GM21576 (cell line): ENCODE measurements around the gene NEK1.
A peak's percentile ranks its signal among the peaks of the same experiment; 100 is the strongest.
"Not testable (repeated sequence)": the region's sequence is repeated elsewhere in the genome, so short reads cannot be mapped to it uniquely, and the experiment has no call there.

ENCODE experiments used
- ATAC-seq: cut with Tn5 transposase; IDR thresholded peaks from one replicate; pipeline ENCODE4 v1.9.1; 2021; ENCODE audit warnings: mild to moderate bottlenecking, moderate library complexity; ENCODE audit not compliant: unreplicated experiment

NEK1 gene

DNA sequence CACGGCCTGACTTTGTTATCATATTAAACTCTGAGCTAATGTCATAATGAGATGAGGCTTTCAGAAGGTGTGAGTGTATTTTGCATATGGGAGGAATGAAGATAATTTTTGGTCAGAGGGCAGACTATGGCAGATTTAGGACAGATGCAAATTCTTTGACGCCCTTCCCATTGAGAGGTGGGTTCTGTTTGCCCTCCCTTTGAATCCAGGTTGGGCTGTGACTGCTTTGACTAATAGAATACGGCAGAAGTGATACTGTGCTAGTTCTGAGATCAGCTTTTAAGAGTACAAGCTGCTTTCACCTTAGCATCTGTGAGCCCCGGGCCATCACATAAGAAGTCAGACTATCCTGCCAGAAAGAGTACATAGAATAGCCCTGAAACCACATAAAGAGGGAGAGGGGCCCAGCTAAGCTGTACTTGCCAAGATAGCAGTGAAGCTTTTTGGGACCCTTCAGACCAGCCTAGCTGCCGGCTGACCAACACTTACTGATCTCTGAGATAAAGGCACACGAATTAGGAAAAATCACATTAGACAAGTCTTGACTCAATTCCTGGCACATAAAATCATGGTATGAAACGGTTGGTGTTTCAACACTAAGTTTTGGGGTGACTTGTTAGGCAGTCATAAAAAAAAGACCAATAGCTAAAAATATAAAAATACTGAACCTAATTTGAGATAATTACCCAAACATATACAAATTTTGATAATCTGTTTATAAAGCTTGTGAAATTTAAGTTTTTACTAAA, 174.9 kb downstream of the NEK1 start:
- peak; percentile 90 for ATAC-seq

DNA sequence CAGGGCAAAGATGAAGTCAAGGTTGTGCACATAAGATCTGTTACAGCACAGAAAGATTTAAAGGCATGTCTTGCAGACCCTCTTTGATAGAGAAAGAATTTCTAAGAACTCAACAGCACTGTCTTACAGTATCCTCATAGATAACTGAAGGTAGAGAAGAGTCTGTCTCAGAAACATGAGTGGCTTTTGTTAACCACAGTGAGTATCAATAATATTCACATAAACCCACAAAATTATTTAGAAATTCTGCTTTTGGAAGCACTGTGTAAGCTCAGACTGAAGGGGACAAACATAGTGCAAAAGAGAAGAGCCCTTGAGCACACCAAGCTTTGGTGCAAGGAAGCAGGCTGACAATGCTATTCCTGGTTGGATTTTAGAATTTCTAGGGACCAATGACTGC, 175.6 kb downstream of the NEK1 start:
- no peak for ATAC-seq

DNA sequence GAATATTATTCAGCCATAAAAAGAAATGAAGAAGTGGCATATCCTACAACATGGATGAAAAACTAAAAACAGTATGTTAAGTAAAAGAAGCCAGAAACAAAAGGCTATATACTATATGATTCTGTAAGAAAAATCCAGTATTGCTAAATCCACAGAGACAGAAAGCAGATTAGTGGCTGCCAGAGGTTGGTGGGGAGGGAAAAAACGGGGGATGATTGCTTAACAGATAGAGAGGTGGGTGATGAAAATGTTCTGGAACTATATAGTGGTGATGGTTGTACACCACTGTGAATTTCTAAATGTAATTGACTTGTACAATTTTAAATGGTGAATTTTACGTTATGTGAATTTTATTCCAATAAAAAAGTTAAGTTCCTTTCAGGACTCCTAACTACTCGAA, 184.0 kb downstream of the NEK1 start:
- ATAC-seq, result no peak

DNA sequence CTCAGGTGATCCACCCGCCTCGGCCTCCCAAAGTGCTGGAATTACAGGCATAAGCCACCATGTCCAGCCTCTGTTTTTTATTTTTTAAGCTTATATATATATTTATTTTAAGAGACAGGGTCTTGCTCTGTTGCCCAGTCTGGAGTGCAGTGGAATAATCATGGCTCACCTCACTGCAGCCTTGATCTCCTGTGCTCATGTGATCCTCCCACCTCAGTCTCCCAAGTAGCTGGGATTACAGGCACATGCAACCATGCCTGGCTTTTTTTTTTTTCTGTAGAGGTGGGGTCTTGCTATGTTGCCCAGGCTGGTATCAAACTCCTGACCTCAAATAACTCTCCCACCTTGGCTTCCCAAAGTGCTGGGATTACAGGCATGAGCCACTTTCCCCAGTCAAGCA, 184.7 kb downstream of the NEK1 start:
- ATAC-seq, result not testable (repeated sequence)

DNA sequence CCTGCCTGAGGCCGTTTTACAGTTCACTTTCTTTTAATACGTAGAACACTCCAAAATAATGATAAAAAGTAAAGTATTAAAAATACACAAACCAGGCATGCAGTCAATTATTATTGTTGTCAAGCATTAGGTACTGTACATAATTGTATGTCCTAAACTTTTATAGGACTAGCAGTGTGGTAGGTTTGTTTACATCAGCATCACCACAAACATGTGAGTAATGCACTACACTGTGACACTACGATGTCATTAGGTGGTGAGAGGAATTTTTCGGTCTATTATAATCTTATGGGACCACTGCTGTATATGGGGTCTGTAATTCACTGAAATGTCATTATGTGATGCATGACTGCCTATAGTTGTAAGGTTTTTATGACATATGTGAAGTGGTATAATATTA, 192.1 kb downstream of the NEK1 start:
- no peak for ATAC-seq

DNA sequence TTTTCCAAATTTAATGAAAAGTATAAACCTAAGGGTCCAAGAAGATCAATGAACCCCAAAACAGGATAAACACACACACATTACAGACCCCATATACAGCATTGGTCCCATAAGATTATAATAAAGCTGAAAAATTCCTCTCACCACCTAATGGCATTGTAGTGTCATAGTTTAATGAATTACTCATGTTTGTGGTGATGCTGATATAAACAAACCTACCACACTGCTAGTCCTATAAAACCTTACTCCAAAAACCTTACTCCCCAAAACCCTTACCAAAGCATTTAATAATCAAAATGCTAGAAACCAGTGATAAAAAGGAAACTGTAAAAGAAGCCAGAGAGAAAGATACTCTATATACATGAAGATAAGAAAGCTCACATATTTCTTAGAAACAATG, 193.5 kb downstream of the NEK1 start:
- ATAC-seq, result no peak

DNA sequence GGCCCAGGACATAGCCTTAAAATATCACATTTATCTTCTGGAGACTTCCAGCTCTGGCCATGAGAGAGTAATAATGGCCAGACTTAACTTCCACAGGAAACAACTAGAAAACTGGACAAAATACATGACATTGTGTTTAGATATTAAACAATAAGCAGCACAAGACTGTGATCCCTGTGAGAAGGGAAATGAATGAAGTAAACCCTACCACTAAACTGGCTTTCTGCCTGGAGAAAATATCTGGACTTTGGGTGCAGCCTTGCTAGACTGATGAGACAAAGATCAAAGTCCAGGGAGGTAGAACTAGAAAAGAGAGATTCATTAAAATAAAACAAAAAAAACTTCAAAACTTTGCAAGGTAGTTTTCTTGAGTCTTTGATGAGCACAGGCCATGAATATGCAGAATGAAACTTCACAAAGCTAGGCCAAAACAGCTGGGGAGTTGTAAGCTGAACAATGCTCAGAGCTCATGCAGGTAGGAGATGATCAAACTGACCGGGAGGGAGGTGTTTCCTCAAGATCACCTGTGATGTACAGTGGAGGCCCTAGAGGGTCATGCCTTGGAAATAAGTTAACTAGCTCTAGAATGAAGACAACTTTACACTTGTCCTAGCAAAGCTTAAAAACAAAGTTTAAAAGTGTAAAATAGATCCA, 194.6 kb downstream of the NEK1 start:
- no peak for ATAC-seq

DNA sequence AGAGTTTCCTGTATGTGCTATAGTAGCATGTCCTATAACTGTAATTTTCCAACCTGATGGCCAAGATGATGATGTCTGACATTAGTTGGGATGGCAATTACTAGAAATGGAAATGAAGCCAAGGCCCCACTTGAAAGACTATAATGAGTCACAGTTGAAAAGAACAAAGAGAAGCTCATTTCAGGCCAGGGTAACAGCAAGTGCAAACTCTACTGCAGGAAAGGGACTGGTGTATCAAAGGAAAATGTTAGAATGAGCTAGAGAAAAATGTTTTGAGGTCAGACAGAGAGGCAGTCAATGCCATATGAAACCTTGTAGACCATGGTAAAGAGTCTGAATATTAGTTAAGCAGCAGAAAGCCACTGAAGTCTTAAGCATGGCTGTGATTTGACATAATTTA, 195.4 kb downstream of the NEK1 start:
- peak; percentile 43 for ATAC-seq

DNA sequence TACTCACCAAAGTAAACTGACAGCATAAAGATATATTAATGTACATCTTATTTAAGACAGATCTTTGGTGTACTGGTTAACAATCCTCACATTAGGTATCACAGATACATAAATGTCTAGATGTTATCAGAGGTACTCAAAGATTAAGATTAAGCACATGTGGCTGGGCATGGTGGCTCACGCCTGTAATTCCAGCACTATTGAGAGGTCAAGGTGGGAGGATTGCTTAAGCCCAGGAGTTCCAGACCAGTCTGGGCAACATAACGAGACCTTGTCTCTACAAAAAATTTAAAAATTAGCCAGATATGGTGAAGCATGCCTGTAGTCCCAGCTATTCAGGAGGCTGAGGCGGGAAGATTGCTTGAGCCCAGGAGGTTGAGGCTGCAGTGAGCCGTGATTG, 195.9 kb downstream of the NEK1 start:
- ATAC-seq, result no peak

DNA sequence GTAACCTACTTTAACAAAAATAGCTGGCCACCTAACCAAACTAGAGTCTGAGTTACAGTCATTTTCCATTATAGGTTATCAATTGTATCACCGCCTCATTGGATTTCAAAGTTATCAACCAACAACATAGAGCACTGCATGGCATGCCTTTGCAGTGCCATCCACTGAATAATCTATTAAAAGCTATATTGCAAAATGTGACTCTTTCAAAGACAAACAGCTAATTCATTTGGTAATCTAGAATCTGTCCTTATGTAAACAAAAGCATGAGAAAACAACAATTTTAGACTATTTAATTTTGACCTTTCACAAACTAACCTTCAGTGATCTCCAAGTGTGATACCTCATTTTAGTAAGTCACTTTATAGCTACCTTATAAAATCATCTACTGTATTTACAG, 197.5 kb downstream of the NEK1 start:
- no peak for ATAC-seq

DNA sequence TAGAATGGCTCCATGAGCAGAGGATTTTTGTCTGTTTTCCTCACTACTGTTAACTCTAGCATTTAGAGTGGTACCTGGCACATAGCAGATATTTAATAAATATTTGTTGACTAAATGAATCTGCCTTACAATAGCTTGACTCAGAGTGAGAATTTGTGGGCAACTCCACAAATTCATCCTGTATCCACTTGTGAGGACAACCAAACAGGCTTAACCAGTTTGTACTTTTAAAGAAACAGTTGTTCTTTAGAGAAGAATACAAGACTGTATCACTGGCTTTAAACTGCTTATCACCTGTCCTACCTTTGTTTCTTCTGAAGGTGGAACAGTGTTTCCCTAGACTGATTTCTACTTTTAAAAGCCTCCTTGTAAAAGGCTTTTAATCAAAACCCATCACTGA, 200.3 kb downstream of the NEK1 start:
- no peak for ATAC-seq

DNA sequence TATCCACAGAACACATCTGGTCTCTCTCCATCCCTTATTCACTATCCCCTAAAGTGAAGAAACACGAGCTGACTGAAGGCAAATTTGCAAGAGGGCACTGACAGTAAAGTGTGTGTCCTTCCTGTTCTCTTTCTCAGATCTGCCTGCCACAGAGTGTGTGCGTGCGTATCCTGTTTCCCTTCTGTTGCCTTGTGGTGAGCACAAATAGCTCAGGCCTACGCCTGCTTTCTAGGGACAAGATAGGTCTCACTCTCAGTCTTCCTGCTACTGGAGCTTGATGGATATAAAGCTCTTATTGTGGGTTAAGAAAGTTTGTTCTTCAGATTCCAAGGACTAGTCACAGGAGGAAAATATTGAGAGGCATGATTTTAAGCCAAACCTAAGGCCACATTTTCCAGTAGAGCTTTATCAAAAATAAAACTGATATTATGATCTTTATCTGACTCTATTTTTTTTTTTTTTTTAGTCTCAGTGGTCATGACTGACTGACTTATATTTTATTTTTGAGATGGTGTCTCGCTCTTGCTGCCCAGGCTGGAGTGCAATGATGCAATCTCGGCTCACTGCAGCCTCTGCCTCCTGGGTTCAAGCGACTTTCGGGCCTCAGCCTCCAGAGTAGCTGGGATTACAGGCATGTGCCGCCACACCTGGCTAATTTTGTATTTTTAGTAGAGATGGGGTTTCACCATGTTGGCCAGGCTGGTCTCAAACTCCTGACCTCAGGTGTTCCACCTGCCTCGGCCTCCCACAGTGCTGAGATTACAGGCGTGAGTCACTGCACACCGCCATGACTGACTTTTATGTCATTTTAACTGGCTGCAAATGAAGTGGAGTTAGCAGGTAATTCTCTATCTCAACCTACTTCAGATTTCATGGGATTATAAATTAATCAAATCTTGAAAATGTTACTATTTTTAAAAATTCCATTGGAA, 201.3 kb downstream of the NEK1 start:
- ATAC-seq, result peak; percentile 99

DNA sequence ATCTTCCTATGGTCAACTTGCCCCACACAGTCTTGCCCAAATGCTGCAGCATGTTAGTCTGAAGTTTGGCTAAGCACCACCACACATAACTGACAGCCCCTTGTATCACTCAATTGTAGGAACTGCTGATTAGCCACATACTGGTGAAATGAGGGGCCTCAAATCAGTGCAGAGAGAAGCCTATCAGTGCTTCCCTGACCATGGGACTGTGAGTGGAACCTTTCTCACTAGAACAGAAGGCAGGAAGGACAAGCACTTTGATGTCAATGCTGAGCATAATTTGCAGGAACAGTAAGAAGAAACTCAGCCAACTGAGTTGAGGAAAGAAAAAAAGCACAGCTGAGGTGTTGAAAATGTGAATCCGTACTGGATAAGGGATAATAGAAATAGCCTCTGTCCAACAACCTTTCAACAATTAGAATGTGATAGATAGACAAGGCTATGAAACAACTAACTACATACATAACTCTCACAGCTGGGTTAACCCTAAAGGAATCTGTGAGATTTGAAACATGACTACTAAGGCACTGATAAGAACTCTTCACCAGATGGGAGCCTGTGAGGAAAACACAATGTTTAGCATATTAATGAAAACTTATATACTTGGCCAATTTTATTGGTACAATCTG, 205.1 kb downstream of the NEK1 start:
- ATAC-seq, result no peak

DNA sequence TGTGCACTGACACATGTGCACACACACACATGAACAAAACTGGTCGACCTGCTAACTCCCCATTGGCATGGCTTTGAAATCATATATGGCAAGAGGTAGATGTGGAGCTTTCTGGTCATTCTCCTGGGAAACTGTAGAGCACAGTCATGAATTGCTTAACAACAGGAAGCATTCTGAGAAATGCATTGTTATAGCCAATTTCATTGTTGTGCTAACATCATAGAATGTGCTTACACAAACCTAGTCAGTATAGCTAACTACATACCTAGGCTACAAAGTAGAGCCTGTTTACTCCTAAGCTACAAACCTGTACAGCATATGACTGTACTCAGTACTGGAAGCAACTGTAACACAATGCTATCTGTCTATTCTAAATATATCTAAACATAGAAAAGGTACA, 207.4 kb downstream of the NEK1 start:
- no peak for ATAC-seq

DNA sequence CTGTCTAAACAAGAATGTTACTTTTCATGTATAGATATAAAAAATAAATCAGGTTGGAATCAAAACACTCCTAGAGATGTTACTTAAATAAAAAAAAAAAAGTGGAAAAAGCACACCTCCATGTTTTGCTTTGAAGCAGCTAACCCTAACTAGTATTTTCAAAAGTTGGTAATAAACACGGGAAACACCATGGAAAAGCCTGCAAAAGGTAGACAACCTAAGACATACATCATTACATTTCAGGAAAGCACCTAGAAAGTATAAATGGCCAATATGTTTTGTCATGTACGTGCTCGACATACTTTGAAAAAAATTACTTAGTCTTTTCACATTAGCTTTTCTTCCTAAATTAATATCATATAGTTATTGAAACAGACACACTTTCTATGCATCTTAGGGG, 211.6 kb downstream of the NEK1 start:
- ATAC-seq, result no peak

DNA sequence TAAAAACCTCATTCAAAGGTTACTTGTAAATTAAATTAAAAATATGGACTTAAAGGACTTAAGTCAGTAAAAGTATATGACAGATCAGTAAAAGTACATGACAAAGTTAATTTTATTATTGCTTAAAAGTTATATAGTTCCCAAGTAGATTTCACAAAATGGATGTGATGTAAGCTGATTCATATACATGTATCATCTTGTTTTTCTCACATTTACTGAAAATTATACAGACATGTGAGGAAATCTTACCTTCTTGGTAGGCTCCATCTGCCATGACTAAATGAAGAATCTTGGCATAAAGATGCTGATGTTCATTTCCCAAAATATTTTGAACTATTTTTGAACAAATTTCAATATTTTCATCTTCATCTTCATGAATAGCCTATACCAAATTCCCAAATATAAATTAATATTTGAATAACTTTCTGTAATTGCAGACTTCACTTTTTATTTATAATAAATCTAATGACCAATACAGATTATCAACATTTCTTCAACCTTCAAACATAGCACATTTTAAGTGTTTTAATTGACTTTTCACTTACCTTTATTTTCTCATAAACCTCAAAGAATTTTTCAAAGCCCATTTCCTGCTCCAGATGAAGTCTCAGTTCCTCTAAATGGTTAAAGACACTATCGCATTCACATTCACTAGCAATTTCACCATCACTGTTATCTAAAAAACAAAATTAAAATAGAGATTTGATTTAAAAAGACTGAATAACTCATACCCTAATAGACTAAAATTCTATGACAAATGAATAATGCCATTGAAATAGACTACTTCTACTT, 212.2 kb downstream of the NEK1 start:
- ATAC-seq, result peak; percentile 61

DNA sequence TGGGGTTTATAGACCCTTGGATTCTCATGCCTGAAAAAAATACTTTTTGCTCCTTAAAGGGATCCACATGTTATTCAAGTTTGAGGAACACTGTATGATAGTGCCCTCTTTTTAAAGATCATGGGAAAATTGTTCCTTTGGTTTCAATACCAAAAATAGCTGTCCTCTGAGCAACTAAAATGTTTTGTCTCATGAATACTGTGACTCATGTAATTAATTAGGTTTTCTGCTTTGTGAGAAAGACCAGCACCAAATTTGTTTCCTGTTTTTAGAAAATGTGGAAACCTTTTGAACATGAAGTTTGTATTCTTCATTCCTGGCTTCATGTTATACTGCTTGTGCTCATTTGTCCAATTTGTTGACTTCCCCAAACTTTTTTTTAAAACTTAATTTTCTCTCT, 214.1 kb downstream of the NEK1 start:
- ATAC-seq, result no peak

DNA sequence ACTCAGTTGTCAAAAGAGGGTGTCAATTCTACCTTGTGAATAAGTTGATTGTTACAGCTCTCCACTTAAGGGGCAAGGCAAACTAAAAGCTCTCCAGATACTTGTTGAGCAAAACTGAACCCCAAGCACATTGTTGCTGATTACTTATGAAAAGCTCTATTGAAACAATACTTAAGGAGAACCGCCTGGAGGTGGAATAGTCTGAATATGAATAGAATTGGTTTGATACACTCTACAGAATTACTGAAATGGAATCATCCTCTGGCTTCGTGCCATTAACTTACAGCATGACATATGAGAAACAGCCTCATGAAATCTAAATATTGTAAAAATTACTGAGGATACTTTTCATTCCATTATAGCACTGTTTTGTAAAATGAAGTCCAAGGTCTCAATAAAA, 214.6 kb downstream of the NEK1 start:
- no peak for ATAC-seq

DNA sequence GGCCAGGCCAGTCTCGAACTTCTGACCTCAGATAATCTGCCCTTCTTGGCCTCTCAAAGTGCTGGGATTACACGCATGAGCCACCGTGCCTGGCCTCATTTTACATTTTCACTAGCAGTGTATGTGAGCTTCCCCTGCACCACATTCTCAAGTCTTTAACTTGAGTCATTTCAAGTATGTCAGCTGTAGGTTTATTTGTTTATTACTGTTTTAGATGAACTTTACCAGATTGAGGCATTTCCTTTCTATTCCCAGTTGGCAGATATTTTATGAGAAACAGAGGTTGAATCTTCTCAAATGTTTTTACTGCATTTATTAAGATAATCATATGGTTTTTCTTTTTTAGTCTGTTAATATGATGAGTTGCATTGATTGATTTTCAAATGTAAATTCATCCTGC, 227.0 kb downstream of the NEK1 start:
- no peak for ATAC-seq

DNA sequence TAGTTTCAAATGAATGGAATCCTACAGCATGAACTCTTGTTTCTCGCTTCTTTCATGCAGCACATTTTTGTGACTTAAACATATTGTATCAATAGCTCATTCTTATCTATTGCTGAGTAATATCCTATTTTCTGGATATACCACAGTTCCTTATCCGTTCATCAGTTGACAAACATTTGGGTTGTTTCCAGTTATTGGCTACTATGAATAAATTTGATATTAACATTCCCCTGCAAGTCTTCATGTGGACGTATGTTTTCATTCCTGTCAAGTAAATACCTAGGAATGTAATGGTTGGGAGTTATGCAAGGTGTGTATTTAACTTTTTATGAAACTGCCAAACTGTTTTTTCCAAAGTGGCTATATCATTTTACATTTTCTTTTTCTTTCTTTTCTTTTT, 227.6 kb downstream of the NEK1 start:
- no peak for ATAC-seq
